Stromal cell of bone marrow (primary cell): Measurements from ENCODE around the gene PLSCR5.

Source experiments
- DNase-seq: peaks from one replicate; pipeline ENCODE4 v3.0.0-alpha.2; 2012; ENCODE audit warnings: low read depth

Gene PLSCR5

DNA sequence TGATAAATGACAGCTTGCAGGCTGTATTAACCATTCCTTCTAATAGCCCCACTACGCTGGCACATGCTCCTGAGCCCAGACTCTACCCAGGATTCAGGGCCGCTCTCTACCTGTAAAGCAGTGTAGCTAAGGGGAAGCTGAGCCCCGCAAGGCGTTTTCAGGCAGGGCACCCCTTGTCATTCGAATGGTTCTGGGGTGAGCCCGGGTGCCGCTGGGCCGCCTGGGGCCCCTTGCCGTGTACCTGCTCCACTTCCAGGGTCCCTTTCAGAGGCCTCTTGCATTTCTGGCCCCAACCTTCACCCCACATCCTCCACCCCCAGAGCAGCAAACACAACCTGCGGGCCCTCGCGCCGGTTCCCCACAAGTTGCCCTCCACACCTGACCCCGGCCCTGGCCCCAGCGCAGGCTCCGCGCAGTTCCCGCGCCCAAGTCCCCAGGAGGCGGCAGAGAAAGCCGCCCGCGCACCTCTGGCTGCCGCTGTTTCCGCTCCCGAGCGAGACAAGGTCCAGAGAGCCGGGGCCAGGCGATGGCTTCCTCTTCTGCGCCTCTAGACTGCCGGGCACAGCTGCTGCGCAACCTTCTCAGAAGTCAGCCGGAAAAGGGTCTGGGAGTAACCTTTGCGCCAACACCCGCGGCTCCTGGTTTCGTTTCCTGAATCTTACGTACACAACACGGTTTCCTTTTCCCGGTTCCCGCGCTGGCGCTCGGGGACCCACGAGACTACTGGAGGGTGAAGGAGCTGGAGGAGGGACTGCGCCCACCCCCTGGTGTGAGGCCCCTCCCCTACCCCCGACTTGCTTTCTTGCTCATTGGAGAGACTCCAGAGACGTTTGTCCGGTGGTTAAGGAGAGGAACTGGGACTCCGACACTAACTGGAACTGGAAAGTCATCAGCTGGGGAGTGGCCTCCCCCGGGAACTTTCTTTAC lies 60.9 kb downstream of the PLSCR5 start, which contains the start of gene PLSCR1:
Gene PLSCR1 (minus strand): TSS at position 606 of the 927 bp plus-strand sequence. CDS start 8,055 bp downstream, outside the sequence.
- DNase-seq, result peak; percentile 92

DNA sequence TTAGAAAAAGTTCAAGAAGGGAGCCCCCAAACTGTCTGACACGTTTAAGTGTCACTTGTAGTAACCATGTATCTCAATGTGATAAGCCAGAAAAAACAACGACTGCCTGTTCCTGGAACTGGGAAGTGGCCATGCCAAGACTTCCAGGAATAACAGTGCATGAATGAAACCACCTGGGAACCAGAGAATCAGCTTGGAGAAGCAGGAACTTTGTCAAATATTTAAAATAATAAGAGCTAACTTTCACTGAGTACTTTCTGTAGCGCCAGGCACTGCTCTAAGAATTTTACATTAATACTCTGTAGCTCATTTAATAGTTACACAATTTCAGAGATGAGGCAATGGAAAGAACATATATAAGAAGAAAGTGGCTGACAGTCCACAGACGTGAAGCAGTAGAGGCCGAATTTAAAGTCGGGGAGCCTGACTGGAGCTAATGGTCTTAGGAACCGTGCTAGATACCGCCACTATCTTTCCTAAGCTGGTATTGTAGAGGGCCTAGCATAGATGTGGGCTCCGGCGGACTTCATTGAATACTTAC lies 61.6 kb downstream of the PLSCR5 start:
- no peak for DNase-seq

DNA sequence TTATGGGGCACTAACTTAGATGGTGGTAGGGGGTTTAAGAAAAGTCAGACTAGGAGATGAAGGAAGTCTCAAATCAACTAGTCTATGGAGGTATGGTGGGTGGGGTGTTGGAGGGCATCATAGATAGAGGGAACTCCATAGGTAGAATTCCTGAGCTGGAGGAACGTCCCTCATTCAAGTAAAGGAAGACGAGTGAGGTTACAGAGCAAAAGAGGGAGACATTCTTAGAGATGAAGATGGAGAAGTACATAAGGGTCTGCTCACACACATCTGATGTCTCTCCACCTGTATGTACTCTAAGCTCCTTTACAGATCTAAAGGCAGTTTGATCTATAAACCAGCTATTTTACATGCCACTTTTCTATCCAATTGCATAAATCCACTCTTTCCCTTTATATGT lies 62.2 kb downstream of the PLSCR5 start:
- no peak for DNase-seq

DNA sequence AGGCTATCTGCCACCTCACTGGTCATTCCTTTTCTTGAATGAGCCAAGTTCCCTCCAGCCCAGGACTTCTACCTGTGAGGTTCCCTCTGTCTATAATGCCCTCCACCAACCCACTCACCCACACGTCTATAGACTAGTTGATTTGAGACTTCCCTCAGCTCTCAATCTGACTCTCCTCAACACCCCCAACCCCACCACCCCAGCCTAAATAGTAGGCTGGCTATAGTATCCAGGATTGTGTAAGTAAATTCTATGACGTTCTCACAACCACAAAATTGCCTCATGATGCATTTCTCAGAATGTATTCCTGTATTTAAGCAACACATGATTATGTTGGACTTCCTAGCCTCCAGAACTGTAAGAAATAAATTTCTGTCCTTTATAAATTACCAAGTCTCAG lies 63.0 kb downstream of the PLSCR5 start:
- no peak for DNase-seq

DNA sequence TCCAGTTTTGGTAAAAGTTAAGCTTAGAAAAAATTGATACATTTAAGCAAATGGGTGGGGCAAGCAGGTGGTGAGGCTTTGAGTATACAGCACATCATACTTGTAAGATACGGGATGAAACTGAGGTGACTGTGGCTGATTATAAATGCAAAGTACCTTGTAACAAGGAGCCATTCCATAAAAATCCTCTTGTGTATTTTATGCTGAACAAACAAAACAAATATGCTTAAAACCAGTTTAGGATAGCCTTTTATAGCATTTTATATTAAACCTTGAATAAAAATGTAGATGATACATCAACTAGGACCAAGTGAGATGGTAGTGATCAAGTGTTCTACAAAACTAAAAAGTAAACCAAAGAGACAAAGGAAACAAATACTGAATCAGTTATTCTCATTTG lies 64.2 kb downstream of the PLSCR5 start:
- DNase-seq, result no peak

DNA sequence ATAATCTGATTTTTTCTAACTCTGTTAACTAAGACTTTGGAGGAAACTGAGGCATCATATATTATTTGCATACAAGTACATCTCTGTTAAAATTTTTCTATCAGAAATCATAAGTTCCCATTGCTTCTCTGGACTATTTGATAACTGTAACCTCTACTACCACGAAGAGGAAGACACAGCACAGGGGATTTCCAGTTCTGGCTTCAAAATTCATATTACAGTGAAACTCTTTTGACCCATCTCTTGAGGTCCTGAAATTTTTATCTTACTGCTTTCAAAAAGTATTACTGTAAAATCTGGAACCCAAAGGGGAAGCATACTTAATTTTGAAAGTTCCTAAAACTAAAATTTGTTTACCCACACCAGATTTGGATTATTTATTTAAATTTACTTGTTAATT lies 64.9 kb downstream of the PLSCR5 start:
- no peak for DNase-seq

DNA sequence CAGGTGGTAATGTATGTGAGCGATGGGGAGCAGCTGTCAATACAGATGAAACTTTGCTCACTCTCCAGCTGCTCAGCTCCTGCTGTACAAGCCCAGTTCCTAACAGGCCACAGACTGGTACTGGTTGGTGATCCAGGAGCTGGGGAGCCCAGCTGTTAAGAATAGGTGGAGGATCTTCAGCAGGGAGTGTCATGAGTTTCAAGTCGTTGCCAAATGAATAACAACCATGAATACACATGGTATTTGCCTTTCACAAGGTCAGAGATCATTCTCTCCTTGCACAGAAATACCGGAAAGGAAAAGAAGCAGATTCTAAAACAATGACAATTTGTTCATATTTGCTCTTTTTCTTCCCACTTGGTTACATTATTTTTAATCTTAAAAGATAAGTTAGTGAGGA lies 65.8 kb downstream of the PLSCR5 start:
- no peak for DNase-seq

DNA sequence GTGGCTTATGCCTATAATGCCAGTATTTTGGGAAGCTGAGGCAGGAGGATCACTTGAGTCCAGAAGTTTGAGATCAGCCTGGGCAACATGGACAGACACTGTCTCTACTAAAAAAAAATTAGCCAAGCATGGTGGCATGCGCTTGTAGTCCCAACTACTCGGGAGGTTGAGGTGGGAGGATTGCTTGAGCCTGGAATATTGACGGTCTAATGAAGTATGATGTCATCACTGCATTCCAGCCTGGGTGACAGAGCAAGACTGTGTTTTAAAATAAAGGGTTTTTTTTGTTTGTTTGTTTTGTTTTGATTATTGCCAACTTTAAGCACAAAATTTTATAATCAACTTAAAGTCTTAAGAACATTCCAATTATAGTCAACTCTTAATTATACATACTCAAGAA lies 67.5 kb downstream of the PLSCR5 start:
- no peak for DNase-seq

DNA sequence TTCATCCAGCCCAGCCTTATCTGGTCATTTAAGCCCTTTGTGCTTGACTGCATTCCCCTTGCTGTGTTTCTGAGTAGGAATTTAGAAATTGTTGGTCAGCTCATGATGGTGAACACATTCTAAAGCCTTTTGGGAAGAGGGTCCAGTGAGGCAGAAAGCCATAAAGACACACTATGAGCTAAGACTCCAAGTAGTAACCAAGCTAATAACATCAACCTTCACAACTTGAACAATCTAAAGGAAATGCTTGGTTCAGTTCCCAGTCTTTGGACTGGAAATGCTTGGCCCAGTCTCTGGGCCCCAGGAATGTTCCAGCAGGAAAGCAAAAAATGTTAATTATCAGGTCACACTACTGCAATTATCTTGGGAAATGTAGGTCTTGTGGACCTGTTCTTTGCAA lies 68.5 kb downstream of the PLSCR5 start:
- no peak for DNase-seq
